Panc1 (cell line): ENCODE measurements around the gene AKAP8L. TPM values are rescaled to one million over a fixed set of nuclear protein-coding genes. Genes with fewer than 3 reads are reported as not detected.

ENCODE experiments used
- ATAC-seq: fragments of 200-7000 bp; cut with Tn5 transposase; 2 replicates; pipeline ENCODE4 v1.9.1; 2020; ENCODE audit warnings: mild to moderate bottlenecking, moderate library complexity
- BruUV-seq: library from RNA; stranded (reverse); fragments of 400-500 nt; replicated peaks from 2 replicates; lab custom pipeline; 2021; lab: Mats Ljungman, UMichigan
- CTCF ChIA-PET: fragments of 300-600 bp; sonication (Branson Sonifier 250); formaldehyde crosslinking; loops from one replicate; lab custom pipeline; 2022; ENCODE audit warnings: antibody characterized with exemption; lab: Charles Lee
- POLR2A ChIA-PET: fragments of 300-600 bp; sonication (Branson Sonifier 250); formaldehyde crosslinking; loops from one replicate; lab custom pipeline; 2022; ENCODE audit warnings: antibody characterized with exemption; lab: Charles Lee
- DNase-seq: peaks from one replicate; pipeline ENCODE4 v3.0.0-alpha.2; 2010; ENCODE audit warnings: low read depth, low spot score
- H3K27ac ChIP-seq: 2 replicates; pipeline ENCODE4 v1.5.1; 2011; ENCODE audit warnings: mild to moderate bottlenecking, low read length, inconsistent platforms
- H3K27me3 ChIP-seq: fragments of 200-500 bp; sonication (Bioruptor generic); 2 replicates; pipeline ENCODE4 v1.6.0; 2014; ENCODE audit warnings: low read length, inconsistent platforms; ENCODE audit not compliant: control insufficient read depth, insufficient read depth
- H3K36me3 ChIP-seq: fragments of 200-500 bp; sonication (Bioruptor generic); 2 replicates; pipeline ENCODE4 v1.5.1; 2014; ENCODE audit warnings: inconsistent platforms, mild to moderate bottlenecking, low read length, moderate library complexity; ENCODE audit not compliant: control insufficient read depth, insufficient read depth
- H3K4me1 ChIP-seq: 2 replicates; pipeline ENCODE4 v1.5.1; 2011; ENCODE audit warnings: inconsistent platforms, mild to moderate bottlenecking, low read length, moderate library complexity; ENCODE audit not compliant: control insufficient read depth, insufficient read depth
- H3K4me3 ChIP-seq, 2 experiments: 2 replicates each; pipeline ENCODE4 v1.5.1; 2011 to 2012; ENCODE audit warnings: low read depth in 2 of 2, low read length in 2 of 2, mild to moderate bottlenecking in 2 of 2, inconsistent platforms in 1 of 2, moderate library complexity in 1 of 2
- H3K9me3 ChIP-seq: fragments of 200-500 bp; sonication (Bioruptor generic); 2 replicates; pipeline ENCODE4 v1.5.1; 2014; ENCODE audit warnings: low read depth, mild to moderate bottlenecking, inconsistent platforms, low read length, moderate library complexity; ENCODE audit not compliant: control insufficient read depth, insufficient read depth
- CTCF ChIP-seq: fragments of 450-650 bp; IDR thresholded peaks from 2 replicates; pipeline ENCODE4 v1.5.1; 2017; ENCODE audit warnings: mild to moderate bottlenecking
- POLR2AphosphoS5 ChIP-seq: IDR thresholded peaks from 2 replicates; pipeline ENCODE4 v1.6.1; 2012; ENCODE audit warnings: mild to moderate bottlenecking, low read depth, low read length, moderate library complexity
- REST ChIP-seq, 2 experiments: IDR thresholded peaks; 2 replicates each; pipeline ENCODE4 v1.6.1; 2011 to 2012; ENCODE audit warnings: low read depth in 2 of 2, control low read depth in 1 of 2, low read length in 1 of 2, mild to moderate bottlenecking in 1 of 2, moderate library complexity in 1 of 2; ENCODE audit not compliant: insufficient read depth in 1 of 2
- SIN3A ChIP-seq: IDR thresholded peaks from 2 replicates; pipeline ENCODE4 v1.6.1; 2012; ENCODE audit warnings: low read depth, mild to moderate bottlenecking, low read length, moderate library complexity, borderline replicate concordance; ENCODE audit not compliant: insufficient read depth
- TCF7L2 ChIP-seq: IDR thresholded peaks from 2 replicates; pipeline ENCODE4 v1.6.1; 2011; ENCODE audit warnings: mild to moderate bottlenecking, low read depth, low read length, inconsistent platforms
- in situ Hi-C: cut with HindIII; loops from 2 replicates; pipeline ENCODE4 v1.10.0; 2016; ENCODE audit warnings: low sequenced_read_pairs, low pct_unique_long_range_greater_than_20kb
- intact Hi-C: fragments of 100-400 bp; cut with micrococcal nuclease; formaldehyde crosslinking; loops from one replicate; pipeline ENCODE4 v1.10.0; 2022; ENCODE audit not compliant: unreplicated experiment
- total RNA-seq: library from RNA; stranded (reverse); gene quantifications from one replicate; pipeline ENCODE4 v1.2.1, GENCODE V29; 2021; ENCODE audit not compliant: unreplicated experiment

AKAP8L gene
- total RNA-seq, 1 experiment from 2014 or later = 65.5 TPM

- Histone ChIP-seq H3K27me3 (no peaks in the 10 kb centered on the region), H3K27ac (no peak overlapping the region), H3K4me1 (no peaks in the 10 kb centered on the region; the same call in 1 of the 2 replicates), H3K4me3 (no peak overlapping the region), H3K9me3 (no peaks in the 10 kb centered on the region), H3K36me3 (no peaks in the 10 kb centered on the region)
- TF ChIP-seq TCF7L2 (no peak), SIN3A (no peak), REST (IDR thresholded peaks at IDR 0.05; ENCODE audit: insufficient read depth in 1 of 2, low read depth in 2 of 2, low read length in 1 of 2) (no peak), POLR2AphosphoS5 (no peak), CTCF (no peak)
- no peak for ATAC-seq
- in situ Hi-C loops (no loop called here), intact Hi-C loops (no loop called here)
- DNase-seq = no peak
- ChIA-PET CTCF (no interaction called here), POLR2A (no interaction called here)
- no TSS peak for BruUV-seq
Measured at GRCh38 chr19:15445807-15446376, 27.1 kb upstream of the AKAP8L start.

- H3K36me3 ChIP-seq = no peaks in the 10 kb centered on the region
- ChIA-PET POLR2A (no interaction called here), CTCF (no interaction called here)
- BruUV-seq = no TSS peak
- H3K4me1 ChIP-seq = no peaks in the 10 kb centered on the region; the same call in 1 of the 2 replicates
- H3K27me3 ChIP-seq = no peaks in the 10 kb centered on the region
- in situ Hi-C loops = no loop called here
- TF ChIP-seq REST (IDR thresholded peaks at IDR 0.05; ENCODE audit: insufficient read depth in 1 of 2, low read depth in 2 of 2, low read length in 1 of 2) (no peak), TCF7L2 (no peak), POLR2AphosphoS5 (no peak), SIN3A (no peak), CTCF (no peak)
- ATAC-seq (no peak), DNase-seq (no peak)
- H3K4me3 ChIP-seq = no peak overlapping the region
- no peak overlapping the region for H3K27ac ChIP-seq
- intact Hi-C loops = no loop called here
- H3K9me3 ChIP-seq = no peaks in the 10 kb centered on the region
Measured at GRCh38 chr19:15445227-15445605, 26.4 kb upstream of the AKAP8L start.
